GM12878 (cell line): ENCODE measurements around the gene BTNL9. TPM values are rescaled to one million over a fixed set of nuclear protein-coding genes. Genes with fewer than 3 reads are reported as not detected.

Source experiments
- ATAC-seq: fragments of 200-7000 bp; cut with Tn5 transposase; 3 replicates; pipeline ENCODE4 v1.9.1; 2020; ENCODE audit warnings: mild to moderate bottlenecking, moderate library complexity
- BruUV-seq: library from RNA; stranded (reverse); fragments of 400-500 nt; replicated peaks from 2 replicates; lab custom pipeline; 2021; lab: Mats Ljungman, UMichigan
- CTCF ChIA-PET: fragments of 300-600 bp; sonication (Branson Sonifier 250); formaldehyde crosslinking; extraction: SDS; loops from one replicate; lab custom pipeline; 2021; ENCODE audit warnings: inconsistent platforms; lab: Yijun Ruan, JAX
- POLR2A ChIA-PET: fragments of 350-600 bp; formaldehyde crosslinking; extraction: SDS; loops from one replicate; lab custom pipeline; 2021; ENCODE audit warnings: inconsistent platforms; lab: Charles Lee
- RAD21 ChIA-PET: fragments of 300-600 bp; sonication (Branson Sonifier 250); formaldehyde crosslinking; loops from one replicate; lab custom pipeline; 2023; ENCODE audit warnings: antibody characterized with exemption; ENCODE audit not compliant: unreplicated experiment; lab: Charles Lee
- SMC1A ChIA-PET: fragments of 300-600 bp; sonication (Branson Sonifier 250); formaldehyde crosslinking; loops from one replicate; lab custom pipeline; 2023; ENCODE audit not compliant: unreplicated experiment, uncharacterized antibody; lab: Charles Lee
- DNase-seq: peaks from one replicate; pipeline ENCODE4 v3.0.0-alpha.2; 2011; ENCODE audit warnings: low read depth, low spot score
- FAIRE-seq: peaks from 3 replicates; lab custom pipeline; 2011; peaks lifted over from hg19 to GRCh38; lab: Jason Lieb, UNC
- H2AFZ ChIP-seq: 2 replicates; pipeline ENCODE4 v1.6.0; 2011; ENCODE audit warnings: low read depth, low read length, control low read depth; ENCODE audit not compliant: control insufficient read depth
- H3K27ac ChIP-seq: 2 replicates; pipeline ENCODE4 v1.5.1; 2011; ENCODE audit warnings: control low read depth; ENCODE audit not compliant: control insufficient read depth, insufficient read depth
- H3K27me3 ChIP-seq, 2 experiments: replicated peaks in 1 of 2; 2 replicates each; pipeline versions ENCODE4 v1.6.0 to v1.6.1; 2011; ENCODE audit warnings: low read length in 1 of 2; ENCODE audit not compliant: control insufficient read depth in 2 of 2, insufficient read depth in 2 of 2
- H3K36me3 ChIP-seq, 2 experiments: 2 replicates each; pipeline ENCODE4 v1.5.1; 2011; ENCODE audit warnings: low read length in 1 of 2; ENCODE audit not compliant: control insufficient read depth in 2 of 2, insufficient read depth in 2 of 2
- H3K4me1 ChIP-seq: 2 replicates; pipeline ENCODE4 v1.6.1; 2011; ENCODE audit warnings: mild to moderate bottlenecking, low read length, moderate library complexity, mixed read lengths; ENCODE audit not compliant: control insufficient read depth, insufficient read depth
- H3K4me2 ChIP-seq: 2 replicates; pipeline ENCODE4 v1.6.0; 2011; ENCODE audit warnings: control low read depth; ENCODE audit not compliant: control insufficient read depth, insufficient read depth
- H3K4me3 ChIP-seq: fragments of 200-600 bp; sonication (generic); 2 replicates; pipeline ENCODE4 v1.5.1; 2016
- H3K79me2 ChIP-seq: 2 replicates; pipeline ENCODE4 v1.6.0; 2011; ENCODE audit warnings: low read length; ENCODE audit not compliant: control insufficient read depth, insufficient read depth
- H3K9ac ChIP-seq: 2 replicates; pipeline ENCODE4 v1.8.0; 2011; ENCODE audit warnings: low read length, control low read depth, mixed read lengths; ENCODE audit not compliant: control insufficient read depth, insufficient read depth
- H3K9me3 ChIP-seq: replicated peaks from 3 replicates; pipeline ENCODE4 v1.5.1; 2011; ENCODE audit warnings: mild to moderate bottlenecking, low read length; ENCODE audit not compliant: control insufficient read depth, insufficient read depth
- H4K20me1 ChIP-seq: 2 replicates; pipeline ENCODE4 v1.6.0; 2011; ENCODE audit not compliant: control insufficient read depth, insufficient read depth
- BMI1 ChIP-seq: fragments of 450-650 bp; IDR thresholded peaks from 2 replicates; pipeline ENCODE4 v1.6.1; 2016; ENCODE audit warnings: mild to moderate bottlenecking, moderate library complexity, borderline replicate concordance
- CBX3 ChIP-seq: fragments of 200-600 bp; sonication (generic); IDR thresholded peaks from 2 replicates; pipeline ENCODE4 v1.6.1; 2016; ENCODE audit warnings: low read depth, borderline replicate concordance
- CUX1 ChIP-seq: IDR thresholded peaks from 2 replicates; pipeline ENCODE4 v1.6.1; 2012; ENCODE audit warnings: improper control_type of control experiment, low read depth, low read length; ENCODE audit not compliant: insufficient replicate concordance
- E4F1 ChIP-seq: fragments of 450-650 bp; IDR thresholded peaks from 2 replicates; pipeline ENCODE4 v1.6.1; 2018; ENCODE audit warnings: borderline replicate concordance, mild to moderate bottlenecking; ENCODE audit not compliant: partially characterized antibody
- ESRRA ChIP-seq: IDR thresholded peaks from 2 replicates; pipeline ENCODE4 v1.6.1; 2012; ENCODE audit warnings: mild to moderate bottlenecking, low read length, improper control_type of control experiment
- MAX ChIP-seq: IDR thresholded peaks from 2 replicates; pipeline ENCODE4 v1.6.1; 2012; ENCODE audit warnings: low read depth, low read length, improper control_type of control experiment
- MEF2B ChIP-seq: fragments of 450-650 bp; IDR thresholded peaks from 2 replicates; pipeline ENCODE4 v1.6.1; 2018; ENCODE audit warnings: mild to moderate bottlenecking, moderate library complexity; ENCODE audit not compliant: partially characterized antibody, poor library complexity, severe bottlenecking
- NBN ChIP-seq: fragments of 450-650 bp; IDR thresholded peaks from 2 replicates; pipeline ENCODE4 v1.6.1; 2016
- NKRF ChIP-seq: fragments of 450-650 bp; conservative IDR thresholded peaks from 2 replicates; pipeline ENCODE4 v1.6.1; 2017; ENCODE audit warnings: mild to moderate bottlenecking, moderate library complexity
- SUZ12 ChIP-seq: fragments of 200-600 bp; sonication (generic); IDR thresholded peaks from one replicate; pipeline ENCODE4 v1.6.1; 2018; ENCODE audit warnings: antibody characterized with exemption, mild to moderate bottlenecking; ENCODE audit not compliant: unreplicated experiment
- ZNF207 ChIP-seq: fragments of 450-650 bp; IDR thresholded peaks from 2 replicates; pipeline ENCODE4 v1.6.1; 2014; ENCODE audit warnings: antibody characterized with exemption, mild to moderate bottlenecking, borderline replicate concordance
- WGBS: methylation state at CpG from one replicate; pipeline ENCODE4 v1.1.6; 2016; ENCODE audit warnings: low lambda C conversion rate; ENCODE audit not compliant: insufficient replicate concordance, insufficient coverage; ENCODE audit errors: missing lambda C conversion rate; 5-methylcytosine and 5-hydroxymethylcytosine counted together
- in situ Hi-C: fragments of 300-500 bp; cut with MboI; formaldehyde crosslinking; loops from 9 replicates; pipeline ENCODE4 v1.14.3; 2018; ENCODE audit warnings: mixed read lengths
- intact Hi-C: fragments of 100-400 bp; cut with micrococcal nuclease; formaldehyde crosslinking; loops from one replicate; pipeline ENCODE4 v1.14.2; 2022; ENCODE audit not compliant: unreplicated experiment
- polyA plus RNA-seq, 11 experiments: library from polyadenylated mRNA; depleted of rRNA in 4 of 11; unstranded in 6 of 11; stranded (reverse) in 5 of 11; fragments of >200 nt; fragmentation: Nextera tagmentation in 4 of 11; fragmentation: Illumina TruSeq in 1 of 11; extraction: Ambion mirVana in 4 of 11; extraction: Trizol in 1 of 11; gene quantifications; 1 replicate in 1 of 11; 2 replicates in 10 of 11; pipeline versions ENCODE4 v1.2.1 to v1.2.3, GENCODE V29; 2011 to 2016; ENCODE audit warnings: inconsistent platforms in 2 of 11, missing spikeins in 2 of 11, low read depth in 1 of 11
- total RNA-seq, 4 experiments: library from RNA; depleted of rRNA in 3 of 4; stranded (reverse); fragments of >200 nt in 3 of 4; fragmentation: Illumina TruSeq in 1 of 4; extraction: Trizol in 1 of 4; gene quantifications; 2 replicates each; pipeline versions ENCODE4 v1.2.1 to v1.2.3, GENCODE V29; 2013 to 2021

Gene BTNL9
- total and polyA plus RNA-seq, 10 of the 15 experiments (the other 5 are each of a cell fraction or from before 2014, with no cell fraction given), result 0.01 to 16.5 (median 0.06) TPM; not detected in 5

GRCh38 chr5:181042722-181043121, 2.7 kb downstream of the BTNL9 start:
- intact Hi-C loops (no loop called here), in situ Hi-C loops (no loop called here)
- H3K4me3 ChIP-seq, result no peak overlapping the region
- no peak overlapping the region for H3K9ac ChIP-seq
- ChIA-PET POLR2A (no interaction called here), CTCF (interaction anchor here (0.6 to 3.4 kb wide), 6 partner anchors 104 to 173 kb away, joined by 3 to 12 read pairs (median 5); no protein-coding TSS in a partner anchor), SMC1A (interaction anchor here (1.0 to 1.3 kb wide), 2 partner anchors 9 to 258 kb away, joined by 3 to 5 read pairs; no protein-coding TSS in a partner anchor), RAD21 (interaction anchor here (0.7 to 2.2 kb wide), 2 partner anchors 125 to 130 kb away, joined by 3 to 7 read pairs; no protein-coding TSS in a partner anchor)
- H3K9me3 ChIP-seq, result no peaks in the 10 kb centered on the region; the same call in 2 of the 3 replicates
- H3K27ac ChIP-seq, result no peak overlapping the region
- H3K79me2 ChIP-seq, result no peaks in the 10 kb centered on the region
- H4K20me1 ChIP-seq, result no peaks in the 10 kb centered on the region
- no peaks in the 10 kb centered on the region for H3K36me3 ChIP-seq
- FAIRE-seq (no peak), DNase-seq (no peak), ATAC-seq (no peak)
- H3K4me2 ChIP-seq, result no peak overlapping the region
- H3K27me3 ChIP-seq, result no peaks in the 10 kb centered on the region
- 62% methylated on average over 11 of the region's 11 CpGs for WGBS
- H2AFZ ChIP-seq, result no peak overlapping the region
- no peaks in the 10 kb centered on the region for H3K4me1 ChIP-seq
- BruUV-seq, result no TSS peak
- no peak for TF ChIP-seq E4F1
- no peak for TF ChIP-seq CUX1
- TF ChIP-seq CBX3, result no peak
- no peak for TF ChIP-seq NBN
- no peak for TF ChIP-seq ESRRA
- no peak for TF ChIP-seq ZNF207
- no peak for TF ChIP-seq NKRF
- TF ChIP-seq MAX, result no peak
- no peak for TF ChIP-seq BMI1
- TF ChIP-seq SUZ12, result no peak
- TF ChIP-seq MEF2B, result no peak
